A673 (cell line): ENCODE measurements around the gene CYP2R1. TPM values are rescaled to one million over a fixed set of nuclear protein-coding genes. Genes with fewer than 3 reads are reported as not detected.
A peak's percentile ranks its signal among the peaks of the same experiment; 100 is the strongest.

Experiments used
- BruUV-seq: library from RNA; stranded (reverse); fragments of 400-500 nt; replicated peaks from 2 replicates; lab custom pipeline; 2021; lab: Mats Ljungman, UMichigan
- CTCF ChIA-PET: fragments of 300-600 bp; sonication (Branson Sonifier 250); formaldehyde crosslinking; loops from one replicate; lab custom pipeline; 2022; ENCODE audit warnings: antibody characterized with exemption; lab: Charles Lee
- POLR2A ChIA-PET: fragments of 300-600 bp; sonication (Branson Sonifier 250); formaldehyde crosslinking; loops from one replicate; lab custom pipeline; 2022; ENCODE audit warnings: antibody characterized with exemption; ENCODE audit not compliant: low non-redundant PET; lab: Charles Lee
- DNase-seq: peaks from one replicate; pipeline ENCODE4 v3.0.0-alpha.2; 2015; ENCODE audit warnings: low spot score
- H3K27ac ChIP-seq: fragments of 200-600 bp; sonication (generic); 2 replicates; pipeline ENCODE4 v1.5.1; 2016; ENCODE audit warnings: mixed run types, low read depth, mild to moderate bottlenecking, mixed read lengths, antibody characterized with exemption, low read length; ENCODE audit not compliant: poor library complexity, severe bottlenecking
- H3K27me3 ChIP-seq: fragments of 200-600 bp; sonication (generic); replicated peaks from 2 replicates; pipeline ENCODE4 v1.6.1; 2017; ENCODE audit warnings: mixed run types, low read depth, mild to moderate bottlenecking, mixed read lengths, antibody characterized with exemption, low read length; ENCODE audit not compliant: insufficient read depth, poor library complexity
- H3K36me3 ChIP-seq: fragments of 200-600 bp; sonication (generic); 2 replicates; pipeline ENCODE4 v1.6.1; 2016; ENCODE audit warnings: mixed run types, mild to moderate bottlenecking, mixed read lengths, antibody characterized with exemption, low read length; ENCODE audit not compliant: insufficient read depth, poor library complexity, severe bottlenecking
- H3K4me1 ChIP-seq: fragments of 200-600 bp; sonication (generic); 2 replicates; pipeline ENCODE4 v1.6.1; 2017; ENCODE audit warnings: mixed run types, mild to moderate bottlenecking, mixed read lengths, antibody characterized with exemption, low read length; ENCODE audit not compliant: insufficient read depth, poor library complexity, severe bottlenecking
- H3K4me3 ChIP-seq: fragments of 200-600 bp; sonication (generic); 2 replicates; pipeline ENCODE4 v1.5.1; 2016; ENCODE audit warnings: low read depth, mixed run types, mild to moderate bottlenecking, mixed read lengths, low read length; ENCODE audit not compliant: poor library complexity, severe bottlenecking
- H3K9me3 ChIP-seq: fragments of 200-600 bp; sonication (generic); 2 replicates; pipeline ENCODE4 v1.6.1; 2016; ENCODE audit warnings: mixed run types, low read depth, mild to moderate bottlenecking, mixed read lengths, antibody characterized with exemption, low read length; ENCODE audit not compliant: poor library complexity, severe bottlenecking
- CTCF ChIP-seq: fragments of 300-800, 200-600 bp; sonication (generic); conservative IDR thresholded peaks from 2 replicates; pipeline ENCODE4 v1.5.1; 2017; ENCODE audit warnings: low read depth, mild to moderate bottlenecking, antibody characterized with exemption, low read length, moderate library complexity, mixed read lengths
- EZH2 ChIP-seq: fragments of 200-600 bp; sonication (generic); IDR thresholded peaks from 2 replicates; pipeline ENCODE4 v1.6.1; 2017; ENCODE audit warnings: borderline replicate concordance, low read depth, mild to moderate bottlenecking, mixed read lengths, antibody characterized with exemption, low read length; ENCODE audit not compliant: poor library complexity, severe bottlenecking
- intact Hi-C: fragments of 100-400 bp; cut with micrococcal nuclease; formaldehyde crosslinking; loops from one replicate; pipeline ENCODE4 v1.10.0; 2022; ENCODE audit not compliant: unreplicated experiment
- total RNA-seq: library from RNA; stranded (reverse); gene quantifications from 2 replicates; pipeline ENCODE4 v1.2.3, GENCODE V29; 2021

CYP2R1 gene
- total RNA-seq, 1 experiment from 2014 or later = 17.6 TPM

GRCh38 chr11:14906993-14907392 is 15.0 kb upstream of the CYP2R1 start:
- Histone ChIP-seq H3K4me3 (no peak overlapping the region), H3K4me1 (peaks cover 21% of the 10 kb centered on the region), H3K27ac (no peak overlapping the region), H3K27me3 (no peaks in the 10 kb centered on the region), H3K36me3 (no peaks in the 10 kb centered on the region), H3K9me3 (no peaks in the 10 kb centered on the region)
- ChIA-PET POLR2A (no interaction called here), CTCF (interaction anchor here (1.4 to 3.8 kb wide), 6 partner anchors 15 to 284 kb away, joined by 5 to 52 read pairs (median 14); partner anchors contain the start of genes CALCB and CYP2R1)
- TF ChIP-seq EZH2 (no peak), CTCF (no peak)
- no peak for DNase-seq
- no TSS peak for BruUV-seq
- intact Hi-C loops = loop anchor here (1.0 to 5.0 kb wide), 4 partner anchors 100 to 370 kb away; partner anchors contain the start of gene PDE3B

GRCh38 chr11:14906578-14906977 is 14.5 kb upstream of the CYP2R1 start:
- Histone ChIP-seq H3K4me3 (no peak overlapping the region), H3K4me1 (peaks cover 21% of the 10 kb centered on the region), H3K36me3 (no peaks in the 10 kb centered on the region), H3K27me3 (no peaks in the 10 kb centered on the region), H3K27ac (no peak overlapping the region), H3K9me3 (no peaks in the 10 kb centered on the region)
- intact Hi-C loops = loop anchor here (5.0 kb wide), 3 partner anchors 101 to 369 kb away; partner anchors contain the start of gene PDE3B
- BruUV-seq = no TSS peak
- no peak for DNase-seq
- ChIA-PET POLR2A (no interaction called here), CTCF (interaction anchor here (2.3 to 3.8 kb wide), 3 partner anchors 116 to 284 kb away, joined by 13 to 52 read pairs (median 40); partner anchors contain the start of gene CALCB)
- no peak for TF ChIP-seq EZH2
- TF ChIP-seq CTCF = no peak

- no peak for TF ChIP-seq EZH2
- peak; percentile 45; the same call in 1 of the 2 replicates for TF ChIP-seq CTCF
- DNase-seq = peak; percentile 35
- ChIA-PET CTCF (interaction anchor here (3.3 kb wide), 1 partner anchor 115 kb away, joined by 40 read pairs; no protein-coding TSS in a partner anchor), POLR2A (no interaction called here)
- no TSS peak for BruUV-seq
- Histone ChIP-seq H3K27me3 (no peaks in the 10 kb centered on the region), H3K36me3 (no peaks in the 10 kb centered on the region), H3K9me3 (no peaks in the 10 kb centered on the region), H3K4me3 (peak overlapping the region; percentile 55), H3K27ac (peak overlapping the region; percentile 52), H3K4me1 (peaks cover 21% of the 10 kb centered on the region)
- intact Hi-C loops = loop anchor here (5.0 kb wide), 3 partner anchors 102 to 368 kb away; partner anchors contain the start of gene PDE3B
Measured at GRCh38 chr11:14905104-14906033, 13.3 kb upstream of the CYP2R1 start.
